A673 (cell line): Measurements from ENCODE around the gene FAM13A.

Experiments used
- CTCF ChIP-seq: fragments of 300-800, 200-600 bp; sonication (generic); conservative IDR thresholded peaks from 2 replicates; pipeline ENCODE4 v1.5.1; 2017; ENCODE audit warnings: low read depth, mild to moderate bottlenecking, antibody characterized with exemption, low read length, moderate library complexity, mixed read lengths
- EZH2 ChIP-seq: fragments of 200-600 bp; sonication (generic); IDR thresholded peaks from 2 replicates; pipeline ENCODE4 v1.6.1; 2017; ENCODE audit warnings: borderline replicate concordance, low read depth, mild to moderate bottlenecking, mixed read lengths, antibody characterized with exemption, low read length; ENCODE audit not compliant: poor library complexity, severe bottlenecking

GRCh38 chr4:88963817-88964216, 93.2 kb downstream of the FAM13A start:
- no peak for TF ChIP-seq CTCF
- TF ChIP-seq EZH2 = no peak
